Stimulated activated naive B cell treated with anti-CD40 and anti-IgM and Interleukin-4, amounts not matched to agents 10 μg/mL and 1 μg/mL and 100 μg/mL, for 72 hours (primary cell): ENCODE results near the gene MORF4L1.
A peak's percentile ranks its signal among the peaks of the same experiment; 100 is the strongest.
"Not testable (repeated sequence)": the region's sequence is repeated elsewhere in the genome, so short reads cannot be mapped to it uniquely, and the experiment has no call there.

Experiments
- ATAC-seq, 2 donors: fragments of 150-1000 bp; cut with Tn5 transposase; replicated peaks; 2 replicates each; pipeline ENCODE4 v1.10.0; 2021; ENCODE audit warnings: moderate library complexity in 1 of 2
- DNase-seq: peaks from one replicate; pipeline ENCODE4 v3.0.0; 2021
- H3K27ac Mint-ChIP-seq: one replicate; pipeline ENCODE4 v1.8.0; 2022; ENCODE audit warnings: mild to moderate bottlenecking, mixed read lengths
- H3K27me3 Mint-ChIP-seq, 2 donors: one replicate each; pipeline ENCODE4 v1.8.0; 2022; ENCODE audit warnings: mixed read lengths in 2 of 2
- H3K36me3 Mint-ChIP-seq, 2 donors: one replicate each; pipeline ENCODE4 v1.8.0; 2022; ENCODE audit warnings: mixed read lengths in 2 of 2, mild to moderate bottlenecking in 1 of 2
- H3K4me1 Mint-ChIP-seq, 2 donors: one replicate each; pipeline ENCODE4 v1.8.0; 2022; ENCODE audit warnings: mixed read lengths in 2 of 2, mild to moderate bottlenecking in 1 of 2
- H3K4me3 Mint-ChIP-seq, 2 donors: one replicate each; pipeline ENCODE4 v1.8.0; 2022; ENCODE audit warnings: mild to moderate bottlenecking in 2 of 2, mixed read lengths in 2 of 2, moderate library complexity in 1 of 2
- H3K9me3 Mint-ChIP-seq, 2 donors: one replicate each; pipeline ENCODE4 v1.8.0; 2022; ENCODE audit warnings: mixed read lengths in 2 of 2, mild to moderate bottlenecking in 1 of 2

Gene MORF4L1

DNA sequence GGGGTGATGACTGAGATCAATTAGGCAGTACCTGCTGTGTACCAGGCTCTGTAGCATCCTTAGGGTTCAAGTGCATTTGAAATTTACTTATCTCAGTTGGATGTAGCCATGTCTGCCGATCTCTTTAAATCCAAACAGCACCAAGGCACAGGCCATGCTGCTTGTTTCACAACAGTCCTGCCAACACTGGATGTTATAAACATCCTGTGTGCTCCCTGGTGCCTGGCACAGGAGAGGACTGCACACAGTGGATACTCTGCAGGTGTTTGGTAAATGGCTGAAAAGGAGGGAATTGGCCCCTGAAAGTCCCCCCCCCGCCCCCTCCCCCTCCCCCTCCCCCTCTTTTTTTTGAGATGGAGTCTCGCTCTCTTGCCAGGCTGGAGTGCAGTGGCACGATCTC lies 45.2 kb downstream of the MORF4L1 start:
- H3K36me3 Mint-ChIP-seq: peaks cover 41 to 51% of the 10 kb centered on the region in 2 donors
- no peak overlapping the region for H3K27ac Mint-ChIP-seq
- no peak for DNase-seq
- H3K27me3 Mint-ChIP-seq: no peaks in the 10 kb centered on the region
- H3K4me3 Mint-ChIP-seq: no peak overlapping the region
- peaks cover 17 to 47% of the 10 kb centered on the region in 2 donors for H3K4me1 Mint-ChIP-seq
- ATAC-seq: no peak
- no peaks in the 10 kb centered on the region for H3K9me3 Mint-ChIP-seq

DNA sequence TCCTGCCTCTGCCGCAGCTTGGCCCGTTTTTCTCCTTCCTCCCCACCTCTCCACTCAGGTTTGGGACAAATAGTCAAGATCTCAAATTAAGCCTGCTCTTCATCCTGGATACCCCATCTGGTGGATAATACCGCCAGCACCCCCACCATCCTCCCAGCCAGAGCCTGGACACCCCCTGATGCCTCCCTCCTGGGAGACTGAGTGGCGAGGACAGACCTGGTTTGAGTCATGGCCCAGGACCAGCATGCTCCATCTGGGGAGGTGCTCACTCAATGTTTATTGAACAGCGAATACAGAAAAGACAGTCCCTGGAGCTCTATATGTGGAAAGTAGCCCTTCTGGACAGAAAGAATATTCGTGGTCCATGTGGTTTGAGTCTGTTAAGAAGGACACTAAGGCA lies 48.8 kb downstream of the MORF4L1 start:
- Mint-ChIP-seq H3K36me3 (peaks cover 35 to 66% of the 10 kb centered on the region in 2 donors), H3K27me3 (no peaks in the 10 kb centered on the region), H3K4me1 (peaks cover 26 to 50% of the 10 kb centered on the region in 2 donors), H3K27ac (peak overlapping the region; percentile 90), H3K9me3 (no peaks in the 10 kb centered on the region), H3K4me3 (no peak overlapping the region)
- DNase-seq: no peak
- peak in 1 of 2 donors; percentile 30 for ATAC-seq

DNA sequence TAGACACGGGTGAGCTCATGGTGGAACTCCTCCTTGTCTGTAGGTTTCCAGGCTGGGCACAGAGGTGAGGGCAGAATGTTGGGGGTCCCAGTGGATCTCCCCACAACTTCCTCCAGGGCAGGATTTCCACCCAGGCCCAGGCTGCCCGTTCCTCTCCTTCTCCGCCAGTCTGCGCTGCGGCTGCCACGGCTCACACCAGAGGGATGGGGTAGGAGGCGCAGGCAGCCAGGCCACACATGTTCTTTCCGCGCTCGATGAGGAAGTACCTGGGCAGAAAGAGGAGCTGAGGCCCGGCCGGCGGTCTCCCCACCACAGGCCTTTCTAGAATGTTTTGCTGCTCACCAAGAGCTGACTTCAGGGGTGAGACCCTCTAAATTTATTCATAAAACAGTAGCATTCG lies 49.2 kb downstream of the MORF4L1 start:
- Mint-ChIP-seq H3K27me3 (no peaks in the 10 kb centered on the region), H3K4me3 (no peak overlapping the region), H3K36me3 (peaks cover 34 to 65% of the 10 kb centered on the region in 2 donors), H3K27ac (peak overlapping the region; percentile 68), H3K9me3 (no peaks in the 10 kb centered on the region), H3K4me1 (peaks cover 27 to 49% of the 10 kb centered on the region in 2 donors)
- ATAC-seq (peak in 1 of 2 donors; percentile 4), DNase-seq (no peak)

DNA sequence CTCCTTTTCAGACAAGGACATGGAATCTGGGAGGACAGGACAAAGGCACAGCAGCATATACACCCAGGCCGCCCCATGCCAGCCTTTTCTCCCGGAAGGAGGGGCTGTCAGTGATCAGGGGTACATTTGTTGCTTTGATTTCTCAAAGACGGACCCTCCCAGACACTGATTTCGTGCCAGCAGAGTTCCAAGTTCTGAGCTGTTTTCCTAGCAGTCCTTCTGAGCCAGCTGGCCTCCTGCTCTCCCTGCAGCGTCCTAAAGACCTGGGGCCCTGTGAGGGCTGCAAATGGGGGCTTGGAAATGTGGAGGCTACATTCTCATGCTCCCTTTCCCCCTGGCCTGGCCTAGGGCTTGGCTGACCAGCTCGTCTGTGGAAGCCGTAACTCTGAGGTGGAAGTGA lies 49.8 kb downstream of the MORF4L1 start:
- no peaks in the 10 kb centered on the region for H3K9me3 Mint-ChIP-seq
- ATAC-seq (no peak), DNase-seq (no peak)
- H3K27ac Mint-ChIP-seq: peak overlapping the region; percentile 73
- H3K4me3 Mint-ChIP-seq: no peak overlapping the region
- peaks cover 40 to 69% of the 10 kb centered on the region in 2 donors for H3K36me3 Mint-ChIP-seq
- H3K27me3 Mint-ChIP-seq: no peaks in the 10 kb centered on the region
- H3K4me1 Mint-ChIP-seq: peaks cover 29 to 52% of the 10 kb centered on the region in 2 donors

DNA sequence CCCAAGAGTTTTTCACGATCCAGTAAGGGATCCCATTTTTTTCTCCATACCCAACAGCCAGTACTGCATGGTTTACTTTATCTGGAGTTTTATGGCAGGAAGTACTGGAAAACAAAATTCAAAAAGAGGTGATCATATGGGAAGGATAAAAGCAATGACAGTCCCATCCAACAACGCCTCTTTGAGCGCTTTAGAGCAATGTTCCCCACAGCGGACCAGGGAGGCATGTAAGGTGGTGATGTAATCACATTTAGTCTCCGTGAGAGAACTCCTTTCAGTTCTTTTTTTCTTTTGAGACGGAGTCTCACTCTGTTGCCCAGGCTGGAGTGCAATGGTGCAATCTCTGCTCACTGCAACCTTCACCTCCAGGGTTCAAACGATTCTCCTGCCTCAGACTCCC lies 50.3 kb downstream of the MORF4L1 start:
- H3K9me3 Mint-ChIP-seq: no peaks in the 10 kb centered on the region
- peaks cover 45 to 69% of the 10 kb centered on the region in 2 donors for H3K36me3 Mint-ChIP-seq
- no peak for DNase-seq
- peaks cover 32 to 53% of the 10 kb centered on the region in 2 donors for H3K4me1 Mint-ChIP-seq
- H3K27ac Mint-ChIP-seq: peak overlapping the region; percentile 73
- H3K27me3 Mint-ChIP-seq: no peaks in the 10 kb centered on the region
- no peak overlapping the region for H3K4me3 Mint-ChIP-seq
- peak in 1 of 2 donors; percentile 40 for ATAC-seq

DNA sequence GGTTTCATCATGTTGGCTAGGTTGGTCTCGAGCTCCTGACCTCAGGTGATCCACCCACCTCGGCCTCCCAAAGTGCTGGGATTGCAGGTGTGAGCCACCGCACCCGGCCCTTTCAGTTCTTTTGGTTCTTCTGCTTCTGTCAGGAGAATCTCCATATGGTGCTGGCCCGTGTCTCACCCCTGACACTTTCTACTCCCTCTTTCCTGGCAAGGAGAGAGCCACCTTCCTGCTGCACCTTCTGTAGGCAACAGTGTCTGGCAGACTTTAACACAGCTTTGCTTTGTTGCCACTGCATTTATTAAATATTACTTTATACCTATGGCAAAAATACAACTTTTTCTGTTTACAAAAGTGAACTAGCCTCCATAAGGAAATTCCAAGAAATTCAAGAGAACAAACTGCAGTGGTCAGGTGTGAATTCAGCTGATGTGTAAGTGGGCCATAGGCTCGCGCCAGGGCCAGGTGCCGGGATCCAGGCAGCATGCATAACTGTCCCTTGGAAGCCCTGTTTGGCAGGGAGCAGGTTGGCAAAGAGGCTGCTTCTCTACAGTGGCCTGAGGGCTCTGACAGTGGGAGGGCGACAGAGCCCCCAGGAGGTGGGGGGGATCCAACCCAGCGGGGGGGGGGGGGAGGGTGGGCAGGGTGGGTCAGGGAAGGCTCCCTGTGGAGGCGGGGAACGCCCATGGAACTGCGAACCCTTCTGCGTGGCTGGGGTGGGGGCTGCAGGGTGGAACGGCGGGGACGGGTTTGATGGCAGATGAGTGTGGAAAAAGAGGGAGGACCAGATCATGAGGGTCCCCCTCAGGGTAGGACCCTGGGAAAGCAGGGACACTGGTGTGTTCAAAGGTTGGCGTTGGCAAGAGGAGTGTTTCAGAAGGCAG lies 51.0 kb downstream of the MORF4L1 start:
- DNase-seq: no peak
- H3K27me3 Mint-ChIP-seq: no peaks in the 10 kb centered on the region
- peak overlapping the region; percentile 70 for H3K27ac Mint-ChIP-seq
- ATAC-seq: no peak
- peaks cover 34 to 60% of the 10 kb centered on the region in 2 donors for H3K4me1 Mint-ChIP-seq
- peaks cover 48 to 75% of the 10 kb centered on the region in 2 donors for H3K36me3 Mint-ChIP-seq
- no peak overlapping the region for H3K4me3 Mint-ChIP-seq
- no peaks in the 10 kb centered on the region for H3K9me3 Mint-ChIP-seq

DNA sequence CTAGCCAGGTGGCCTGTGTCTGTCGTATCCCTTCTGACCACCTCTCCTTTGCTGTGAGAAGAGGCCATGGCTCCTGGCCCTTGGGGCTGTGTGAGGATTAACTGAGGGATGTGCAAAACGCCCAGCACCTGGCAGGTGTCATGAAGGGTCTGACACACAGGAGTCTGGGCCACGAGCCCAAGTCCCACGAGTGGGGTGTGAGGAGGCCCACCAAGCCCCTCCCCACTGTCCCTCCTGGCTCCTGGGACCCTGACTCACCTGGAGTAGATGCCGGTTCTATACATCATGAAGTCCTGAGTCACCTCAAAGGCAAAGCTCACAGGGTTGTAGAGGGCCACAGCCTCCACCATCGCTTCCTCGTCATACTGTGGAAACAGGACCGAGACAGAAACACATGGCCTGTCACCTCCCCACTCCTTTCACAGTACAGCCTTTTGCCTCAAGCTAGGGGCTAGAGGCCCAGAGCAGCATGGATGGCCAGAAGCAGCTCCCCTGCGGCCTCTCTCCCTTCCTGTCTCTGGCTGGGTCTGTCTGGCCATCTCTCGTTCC lies 52.5 kb downstream of the MORF4L1 start:
- Mint-ChIP-seq H3K4me3 (no peak overlapping the region), H3K27ac (peak overlapping the region; percentile 88), H3K27me3 (no peaks in the 10 kb centered on the region), H3K36me3 (peaks cover 60 to 79% of the 10 kb centered on the region in 2 donors), H3K4me1 (peaks cover 39 to 61% of the 10 kb centered on the region in 2 donors), H3K9me3 (no peaks in the 10 kb centered on the region)
- DNase-seq (no peak), ATAC-seq (no peak)

DNA sequence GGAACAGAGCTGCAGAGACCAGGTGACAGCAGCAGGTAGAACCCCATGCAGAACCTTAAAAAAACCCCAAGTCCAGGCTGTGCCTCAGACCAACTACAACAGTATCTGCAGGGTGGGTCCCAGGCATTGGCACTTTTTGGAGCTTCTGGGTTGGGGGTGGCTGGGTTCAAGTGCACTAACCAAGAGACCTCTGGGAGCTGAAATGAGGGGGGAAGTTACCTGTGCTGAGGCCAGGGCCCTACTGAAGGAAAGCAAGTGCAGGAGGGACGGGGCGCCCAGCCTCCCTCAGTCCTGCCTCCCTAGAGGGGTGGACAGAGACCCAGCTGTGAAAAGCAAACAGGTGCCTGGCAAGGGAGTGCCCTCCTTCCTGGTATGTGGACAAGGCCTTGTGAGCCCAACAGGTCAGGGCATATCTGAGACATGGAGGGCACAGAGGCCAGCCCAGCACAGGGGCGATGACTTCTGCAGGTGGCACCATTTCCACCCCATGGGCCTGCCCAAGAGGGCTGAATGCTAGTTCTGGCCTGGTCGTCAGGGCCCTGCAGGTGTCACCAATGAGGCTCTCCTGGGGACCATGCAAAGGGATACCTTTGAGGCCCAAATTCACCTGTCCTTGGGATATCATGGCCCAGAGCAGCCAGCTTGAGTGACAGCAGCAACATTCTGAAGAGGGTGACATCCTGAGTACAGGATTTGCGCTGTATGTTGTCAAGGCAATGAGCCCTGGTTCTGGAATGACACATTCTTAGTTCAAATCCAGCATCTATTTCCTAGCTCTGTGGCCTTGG lies 53.5 kb downstream of the MORF4L1 start:
- Mint-ChIP-seq H3K4me1 (peaks cover 40 to 58% of the 10 kb centered on the region in 2 donors), H3K27me3 (no peaks in the 10 kb centered on the region), H3K36me3 (peaks cover 65 to 84% of the 10 kb centered on the region in 2 donors), H3K4me3 (no peak overlapping the region), H3K27ac (no peak overlapping the region), H3K9me3 (no peaks in the 10 kb centered on the region)
- ATAC-seq (peak in 1 of 2 donors; percentile 3), DNase-seq (no peak)

DNA sequence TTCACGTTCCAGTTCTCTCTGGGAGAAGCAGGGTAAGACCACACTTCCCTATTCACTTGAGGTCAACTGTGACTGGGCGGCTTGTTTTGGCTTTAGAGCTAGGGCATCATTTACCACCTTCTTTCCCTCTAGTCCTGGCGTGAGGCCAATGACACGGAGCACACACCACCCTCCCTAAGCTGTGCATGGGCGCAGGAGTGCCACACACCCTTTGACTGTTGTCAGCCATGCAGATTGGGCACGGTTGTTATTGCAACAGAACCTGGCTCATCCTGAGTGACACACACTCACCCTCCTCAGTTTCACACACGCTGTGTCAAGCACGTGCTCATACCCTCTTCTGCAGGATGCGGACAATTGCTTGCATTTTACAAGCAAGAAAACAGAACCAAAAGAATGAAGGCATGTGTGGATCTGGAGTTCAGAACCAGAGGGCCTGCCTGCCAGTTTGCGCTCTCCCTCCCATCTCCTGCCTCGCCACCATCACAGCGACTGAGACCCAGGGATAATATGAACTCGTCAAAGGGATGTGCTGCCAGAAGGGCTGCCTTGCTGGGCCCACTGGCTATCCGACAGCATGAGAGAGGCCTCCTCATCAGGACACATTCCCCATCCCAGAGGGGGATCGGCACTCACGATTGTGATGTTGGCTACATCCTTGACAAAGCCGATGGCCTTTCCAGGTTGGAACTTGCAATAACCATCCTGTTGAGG lies 54.5 kb downstream of the MORF4L1 start:
- ATAC-seq: peak; percentile 18 to 28
- no peak overlapping the region for H3K4me3 Mint-ChIP-seq
- no peaks in the 10 kb centered on the region for H3K27me3 Mint-ChIP-seq
- H3K36me3 Mint-ChIP-seq: peaks cover 62 to 76% of the 10 kb centered on the region in 2 donors
- H3K27ac Mint-ChIP-seq: peak overlapping the region; percentile 42
- H3K9me3 Mint-ChIP-seq: no peaks in the 10 kb centered on the region
- DNase-seq: no peak
- peaks cover 35 to 49% of the 10 kb centered on the region in 2 donors for H3K4me1 Mint-ChIP-seq

DNA sequence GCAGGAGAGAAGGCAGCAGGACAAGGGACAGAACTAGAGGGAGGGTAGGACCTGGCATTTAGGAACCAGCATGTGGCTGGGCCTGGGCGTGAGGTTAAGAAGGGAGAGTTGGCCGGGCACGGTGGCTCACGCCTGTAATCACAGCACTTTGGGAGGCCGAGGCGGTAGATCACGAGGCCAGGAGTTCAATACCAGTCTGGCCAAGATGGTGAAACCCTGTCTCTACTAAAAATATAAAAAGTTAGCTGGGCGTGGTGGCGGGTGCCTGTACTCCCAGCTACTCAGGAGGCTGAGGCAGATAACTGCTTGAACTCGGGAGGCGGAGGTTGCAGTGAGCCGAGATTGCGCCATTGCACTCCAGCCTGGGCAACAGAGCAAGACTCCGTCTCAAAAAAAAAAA lies 55.5 kb downstream of the MORF4L1 start:
- H3K9me3 Mint-ChIP-seq, ATAC-seq, DNase-seq, H3K4me3 Mint-ChIP-seq, H3K27me3 Mint-ChIP-seq: not testable (repeated sequence)
- Mint-ChIP-seq H3K4me1 (peaks cover 31 to 49% of the 10 kb centered on the region in 2 donors), H3K36me3 (peaks cover 64 to 76% of the 10 kb centered on the region in 2 donors), H3K27ac (peak overlapping the region; percentile 42)

DNA sequence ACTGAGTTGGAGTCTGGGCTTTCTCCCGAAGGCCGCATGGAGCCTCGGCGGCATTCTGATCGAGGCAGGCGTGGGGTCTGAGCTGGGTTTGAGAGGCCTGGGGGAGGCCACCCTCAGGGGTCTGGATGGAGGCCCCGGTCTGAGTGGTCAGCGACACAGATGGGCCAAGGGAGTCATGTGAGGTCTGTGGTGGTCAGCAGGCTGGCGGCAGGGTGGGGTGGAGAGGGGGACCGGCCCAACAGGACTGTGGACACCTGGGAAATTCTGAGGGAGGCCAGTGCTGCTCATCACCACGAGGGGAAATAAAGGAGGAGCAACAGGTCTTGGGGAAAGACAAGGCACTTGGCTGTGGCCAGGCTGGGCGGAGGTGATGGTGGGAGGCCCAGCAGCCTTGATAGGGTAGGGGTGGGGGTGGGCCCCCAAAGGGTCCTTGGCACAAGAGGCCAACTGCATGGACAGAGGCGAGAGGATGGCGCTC lies 56.0 kb downstream of the MORF4L1 start:
- peak overlapping the region; percentile 42 for H3K27ac Mint-ChIP-seq
- H3K4me1 Mint-ChIP-seq: peaks cover 34 to 49% of the 10 kb centered on the region in 2 donors
- no peak overlapping the region for H3K4me3 Mint-ChIP-seq
- ATAC-seq (no peak), DNase-seq (no peak)
- no peaks in the 10 kb centered on the region for H3K27me3 Mint-ChIP-seq
- no peaks in the 10 kb centered on the region for H3K9me3 Mint-ChIP-seq
- peaks cover 67 to 79% of the 10 kb centered on the region in 2 donors for H3K36me3 Mint-ChIP-seq

DNA sequence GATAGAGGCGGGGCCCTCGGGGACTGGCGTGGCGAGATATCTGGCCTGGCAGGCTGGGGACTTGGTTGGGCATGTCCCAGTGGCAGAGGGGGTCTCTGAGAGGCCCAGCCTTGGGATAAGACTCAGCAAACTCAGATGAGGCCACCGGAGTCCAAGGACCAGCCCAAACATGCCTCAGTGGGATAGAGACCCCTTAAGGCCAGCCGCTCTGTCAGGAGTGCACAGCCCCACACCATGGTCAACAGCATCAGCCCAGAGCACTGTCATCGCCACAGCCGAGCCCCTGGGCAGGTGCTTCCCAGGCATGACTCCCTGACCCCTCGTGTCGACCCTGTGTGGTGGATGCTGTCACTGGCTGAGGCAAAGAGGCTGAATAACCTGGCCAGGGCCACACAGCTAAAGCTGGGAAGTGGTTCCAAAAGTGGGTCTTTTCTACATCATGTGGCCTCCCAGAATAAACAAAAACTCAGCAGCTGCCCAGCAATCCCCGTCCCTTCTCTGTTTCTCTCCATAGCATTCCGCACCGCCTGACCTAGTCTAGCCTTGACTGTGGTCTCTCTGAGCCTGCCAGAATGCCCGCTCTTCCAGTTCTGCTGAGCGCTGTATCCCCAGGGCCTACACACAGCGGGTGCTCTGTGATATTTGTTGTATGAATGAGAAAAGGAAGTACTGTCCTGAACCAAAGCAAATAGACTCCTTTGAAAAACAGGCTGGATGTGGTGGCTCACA lies 57.0 kb downstream of the MORF4L1 start:
- H3K27me3 Mint-ChIP-seq: no peaks in the 10 kb centered on the region
- DNase-seq (no peak), ATAC-seq (no peak)
- H3K9me3 Mint-ChIP-seq: no peaks in the 10 kb centered on the region
- H3K36me3 Mint-ChIP-seq: peaks cover 70 to 76% of the 10 kb centered on the region in 2 donors
- peak overlapping the region; percentile 75 for H3K27ac Mint-ChIP-seq
- H3K4me3 Mint-ChIP-seq: no peak overlapping the region
- peaks cover 31 to 41% of the 10 kb centered on the region in 2 donors for H3K4me1 Mint-ChIP-seq
